Measurements from ENCODE around the gene STEAP3.

GRCh38 chr2:119260646-119261492, 37.2 kb downstream of the STEAP3 start:
- TF ChIP-seq CTCF (IDR thresholded peaks at IDR 0.05), result no peak
- TF ChIP-seq POLR2A (IDR thresholded peaks at IDR 0.05), result no peak
